ENCODE results near the gene GBP4.
"Not testable (repeated sequence)": the region's sequence is repeated elsewhere in the genome, so short reads cannot be mapped to it uniquely, and the experiment has no call there.

The GBP4 gene

GRCh38 chr1:89198491-89199072 is at the start of gene GBP4:
TSS of gene GBP4 (minus strand) at chr1:89198942. CDS start at chr1:89198834, 108 bp downstream.
- peak within 1 kb of the TSS; percentile 66 to 79 for H3K27ac ChIP-seq (ENCODE audit: low read depth in 2 of 2, low read length in 2 of 2)
- peak within 1 kb of the TSS; percentile 76 to 81 for H3K9ac ChIP-seq (ENCODE audit: low read depth in 1 of 2, low read length in 2 of 2)
- H3K4me3 ChIP-seq (ENCODE audit: low read length in 2 of 2) = peak within 1 kb of the TSS; percentile 81 to 86
- no peaks in the 10 kb centered on the region for H3K27me3 ChIP-seq (ENCODE audit: control insufficient read depth in 2 of 2, insufficient read depth in 2 of 2, low read length in 2 of 2)
- peaks cover 0 to 7% of the 10 kb centered on the region in 2 donors for H3K4me1 ChIP-seq (ENCODE audit: control insufficient read depth in 2 of 2, insufficient read depth in 2 of 2, low read length in 2 of 2)
- H3K9me3 ChIP-seq (ENCODE audit: control insufficient read depth in 2 of 2, low read length in 2 of 2) = no peaks in the 10 kb centered on the region
- H3K36me3 ChIP-seq (ENCODE audit: control insufficient read depth in 2 of 2, insufficient read depth in 2 of 2, low read length in 2 of 2) = peaks cover 0 to 2% of the 10 kb centered on the region in 2 donors

GRCh38 chr1:89243046-89243445 is 44.3 kb upstream of the GBP4 start:
- Histone ChIP-seq H3K9ac (ENCODE audit: low read depth in 1 of 2, low read length in 2 of 2) (no peak overlapping the region), H3K27ac (ENCODE audit: low read depth in 2 of 2, low read length in 2 of 2) (no peak overlapping the region), H3K27me3 (ENCODE audit: control insufficient read depth in 2 of 2, insufficient read depth in 2 of 2, low read length in 2 of 2) (no peaks in the 10 kb centered on the region), H3K36me3 (ENCODE audit: control insufficient read depth in 2 of 2, insufficient read depth in 2 of 2, low read length in 2 of 2) (no peaks in the 10 kb centered on the region), H3K9me3 (ENCODE audit: control insufficient read depth in 2 of 2, low read length in 2 of 2) (no peaks in the 10 kb centered on the region), H3K4me3 (ENCODE audit: low read length in 2 of 2) (no peak overlapping the region), H3K4me1 (ENCODE audit: control insufficient read depth in 2 of 2, insufficient read depth in 2 of 2, low read length in 2 of 2) (no peaks in the 10 kb centered on the region)

GRCh38 chr1:89221341-89221740 is 22.6 kb upstream of the GBP4 start:
- Histone ChIP-seq H3K9ac (ENCODE audit: low read depth in 1 of 2, low read length in 2 of 2) (no peak overlapping the region), H3K36me3 (ENCODE audit: control insufficient read depth in 2 of 2, insufficient read depth in 2 of 2, low read length in 2 of 2) (no peaks in the 10 kb centered on the region), H3K27me3 (ENCODE audit: control insufficient read depth in 2 of 2, insufficient read depth in 2 of 2, low read length in 2 of 2) (no peaks in the 10 kb centered on the region), H3K27ac (ENCODE audit: low read depth in 2 of 2, low read length in 2 of 2) (no peak overlapping the region), H3K4me1 (ENCODE audit: control insufficient read depth in 2 of 2, insufficient read depth in 2 of 2, low read length in 2 of 2) (no peaks in the 10 kb centered on the region), H3K9me3 (ENCODE audit: control insufficient read depth in 2 of 2, low read length in 2 of 2) (no peaks in the 10 kb centered on the region), H3K4me3 (ENCODE audit: low read length in 2 of 2) (no peak overlapping the region)

- H3K4me3 ChIP-seq (ENCODE audit: low read length in 2 of 2); H3K4me1 ChIP-seq (ENCODE audit: control insufficient read depth in 2 of 2, insufficient read depth in 2 of 2, low read length in 2 of 2); H3K9me3 ChIP-seq (ENCODE audit: control insufficient read depth in 2 of 2, low read length in 2 of 2); H3K27me3 ChIP-seq (ENCODE audit: control insufficient read depth in 2 of 2, insufficient read depth in 2 of 2, low read length in 2 of 2); H3K27ac ChIP-seq (ENCODE audit: low read depth in 2 of 2, low read length in 2 of 2); H3K36me3 ChIP-seq (ENCODE audit: control insufficient read depth in 2 of 2, insufficient read depth in 2 of 2, low read length in 2 of 2); H3K9ac ChIP-seq (ENCODE audit: low read depth in 1 of 2, low read length in 2 of 2): not testable (repeated sequence)
Measured at GRCh38 chr1:89219851-89220250, 21.1 kb upstream of the GBP4 start.

GRCh38 chr1:89218941-89219340 is 20.2 kb upstream of the GBP4 start:
- H3K9ac ChIP-seq (ENCODE audit: low read depth in 1 of 2, low read length in 2 of 2); H3K4me1 ChIP-seq (ENCODE audit: control insufficient read depth in 2 of 2, insufficient read depth in 2 of 2, low read length in 2 of 2); H3K27ac ChIP-seq (ENCODE audit: low read depth in 2 of 2, low read length in 2 of 2); H3K4me3 ChIP-seq (ENCODE audit: low read length in 2 of 2); H3K36me3 ChIP-seq (ENCODE audit: control insufficient read depth in 2 of 2, insufficient read depth in 2 of 2, low read length in 2 of 2); H3K9me3 ChIP-seq (ENCODE audit: control insufficient read depth in 2 of 2, low read length in 2 of 2); H3K27me3 ChIP-seq (ENCODE audit: control insufficient read depth in 2 of 2, insufficient read depth in 2 of 2, low read length in 2 of 2): not testable (repeated sequence)

GRCh38 chr1:89213347-89213746 is 14.6 kb upstream of the GBP4 start:
- Histone ChIP-seq H3K4me3 (ENCODE audit: low read length in 2 of 2) (no peak overlapping the region), H3K27ac (ENCODE audit: low read depth in 2 of 2, low read length in 2 of 2) (no peak overlapping the region), H3K4me1 (ENCODE audit: control insufficient read depth in 2 of 2, insufficient read depth in 2 of 2, low read length in 2 of 2) (no peaks in the 10 kb centered on the region), H3K27me3 (ENCODE audit: control insufficient read depth in 2 of 2, insufficient read depth in 2 of 2, low read length in 2 of 2) (no peaks in the 10 kb centered on the region), H3K9ac (ENCODE audit: low read depth in 1 of 2, low read length in 2 of 2) (no peak overlapping the region), H3K36me3 (ENCODE audit: control insufficient read depth in 2 of 2, insufficient read depth in 2 of 2, low read length in 2 of 2) (no peaks in the 10 kb centered on the region), H3K9me3 (ENCODE audit: control insufficient read depth in 2 of 2, low read length in 2 of 2) (no peaks in the 10 kb centered on the region)

- Histone ChIP-seq H3K27me3 (ENCODE audit: control insufficient read depth in 2 of 2, insufficient read depth in 2 of 2, low read length in 2 of 2) (no peaks in the 10 kb centered on the region), H3K4me3 (ENCODE audit: low read length in 2 of 2) (no peak overlapping the region), H3K9me3 (ENCODE audit: control insufficient read depth in 2 of 2, low read length in 2 of 2) (no peaks in the 10 kb centered on the region), H3K36me3 (ENCODE audit: control insufficient read depth in 2 of 2, insufficient read depth in 2 of 2, low read length in 2 of 2) (no peaks in the 10 kb centered on the region), H3K27ac (ENCODE audit: low read depth in 2 of 2, low read length in 2 of 2) (no peak overlapping the region), H3K4me1 (ENCODE audit: control insufficient read depth in 2 of 2, insufficient read depth in 2 of 2, low read length in 2 of 2) (no peaks in the 10 kb centered on the region), H3K9ac (ENCODE audit: low read depth in 1 of 2, low read length in 2 of 2) (no peak overlapping the region)
Measured at GRCh38 chr1:89211035-89211634, 12.4 kb upstream of the GBP4 start.

- H3K27ac ChIP-seq (ENCODE audit: low read depth in 2 of 2, low read length in 2 of 2) = no peak overlapping the region
- H3K4me3 ChIP-seq (ENCODE audit: low read length in 2 of 2) = no peak overlapping the region
- no peaks in the 10 kb centered on the region for H3K9me3 ChIP-seq (ENCODE audit: control insufficient read depth in 2 of 2, low read length in 2 of 2)
- no peak overlapping the region for H3K9ac ChIP-seq (ENCODE audit: low read depth in 1 of 2, low read length in 2 of 2)
- no peaks in the 10 kb centered on the region for H3K27me3 ChIP-seq (ENCODE audit: control insufficient read depth in 2 of 2, insufficient read depth in 2 of 2, low read length in 2 of 2)
- H3K4me1 ChIP-seq (ENCODE audit: control insufficient read depth in 2 of 2, insufficient read depth in 2 of 2, low read length in 2 of 2) = no peaks in the 10 kb centered on the region
- H3K36me3 ChIP-seq (ENCODE audit: control insufficient read depth in 2 of 2, insufficient read depth in 2 of 2, low read length in 2 of 2) = no peaks in the 10 kb centered on the region
Measured at GRCh38 chr1:89206373-89206772, 7.6 kb upstream of the GBP4 start.

GRCh38 chr1:89203166-89203565 is 4.4 kb upstream of the GBP4 start:
- Histone ChIP-seq H3K9me3 (ENCODE audit: control insufficient read depth in 2 of 2, low read length in 2 of 2) (no peaks in the 10 kb centered on the region), H3K27me3 (ENCODE audit: control insufficient read depth in 2 of 2, insufficient read depth in 2 of 2, low read length in 2 of 2) (no peaks in the 10 kb centered on the region), H3K4me1 (ENCODE audit: control insufficient read depth in 2 of 2, insufficient read depth in 2 of 2, low read length in 2 of 2) (peaks cover 0 to 5% of the 10 kb centered on the region in 2 donors), H3K36me3 (ENCODE audit: control insufficient read depth in 2 of 2, insufficient read depth in 2 of 2, low read length in 2 of 2) (no peaks in the 10 kb centered on the region), H3K4me3 (ENCODE audit: low read length in 2 of 2) (no peak overlapping the region), H3K27ac (ENCODE audit: low read depth in 2 of 2, low read length in 2 of 2) (no peak overlapping the region), H3K9ac (ENCODE audit: low read depth in 1 of 2, low read length in 2 of 2) (no peak overlapping the region)

- H3K9ac ChIP-seq (ENCODE audit: low read depth in 1 of 2, low read length in 2 of 2) = no peak overlapping the region
- no peak overlapping the region for H3K4me3 ChIP-seq (ENCODE audit: low read length in 2 of 2)
- no peak overlapping the region for H3K27ac ChIP-seq (ENCODE audit: low read depth in 2 of 2, low read length in 2 of 2)
- H3K9me3 ChIP-seq (ENCODE audit: control insufficient read depth in 2 of 2, low read length in 2 of 2) = no peaks in the 10 kb centered on the region
- no peaks in the 10 kb centered on the region for H3K36me3 ChIP-seq (ENCODE audit: control insufficient read depth in 2 of 2, insufficient read depth in 2 of 2, low read length in 2 of 2)
- peaks cover 0 to 7% of the 10 kb centered on the region in 2 donors for H3K4me1 ChIP-seq (ENCODE audit: control insufficient read depth in 2 of 2, insufficient read depth in 2 of 2, low read length in 2 of 2)
- no peaks in the 10 kb centered on the region for H3K27me3 ChIP-seq (ENCODE audit: control insufficient read depth in 2 of 2, insufficient read depth in 2 of 2, low read length in 2 of 2)
Measured at GRCh38 chr1:89201106-89201794, 2.5 kb upstream of the GBP4 start.
